ENCODE measurements around the gene NFIA.

The NFIA gene

DNA sequence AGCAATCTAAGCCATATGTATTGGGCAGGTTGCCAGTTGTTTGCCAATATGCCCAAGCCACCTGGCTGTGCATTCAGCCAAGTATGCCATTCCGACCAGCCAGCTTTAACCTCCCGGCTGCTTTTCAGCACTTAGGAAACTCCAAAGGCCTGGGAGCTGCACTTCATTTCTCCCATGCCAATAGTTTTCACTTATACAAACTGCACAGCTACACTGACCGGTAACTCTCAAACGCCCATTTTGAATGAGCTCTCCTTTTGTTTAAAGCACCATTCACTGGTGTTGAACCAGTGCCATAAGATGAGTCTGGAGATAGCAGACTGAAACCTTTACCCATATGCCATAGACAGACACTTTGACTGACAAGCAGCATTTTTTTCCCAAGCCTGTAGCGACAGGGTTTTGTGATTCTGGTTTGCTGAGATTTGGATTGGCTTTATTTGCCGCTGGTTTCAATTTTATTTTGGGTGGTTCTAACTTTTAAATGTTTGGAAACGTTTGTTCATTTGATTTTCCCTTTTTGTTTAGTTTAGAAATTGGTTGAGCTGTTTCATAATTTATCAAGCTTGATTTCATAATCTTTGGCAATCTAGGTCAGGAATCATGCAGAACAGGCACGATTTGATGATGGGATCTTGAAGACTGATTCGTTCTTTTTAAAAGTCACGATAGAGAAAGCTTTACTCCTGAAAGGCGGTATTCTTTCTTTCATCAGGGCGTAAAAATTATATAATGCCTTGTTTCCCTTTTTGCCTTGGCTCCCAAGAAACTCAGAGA lies 144.6 kb downstream of the NFIA start:
- no peak for DNase-seq

DNA sequence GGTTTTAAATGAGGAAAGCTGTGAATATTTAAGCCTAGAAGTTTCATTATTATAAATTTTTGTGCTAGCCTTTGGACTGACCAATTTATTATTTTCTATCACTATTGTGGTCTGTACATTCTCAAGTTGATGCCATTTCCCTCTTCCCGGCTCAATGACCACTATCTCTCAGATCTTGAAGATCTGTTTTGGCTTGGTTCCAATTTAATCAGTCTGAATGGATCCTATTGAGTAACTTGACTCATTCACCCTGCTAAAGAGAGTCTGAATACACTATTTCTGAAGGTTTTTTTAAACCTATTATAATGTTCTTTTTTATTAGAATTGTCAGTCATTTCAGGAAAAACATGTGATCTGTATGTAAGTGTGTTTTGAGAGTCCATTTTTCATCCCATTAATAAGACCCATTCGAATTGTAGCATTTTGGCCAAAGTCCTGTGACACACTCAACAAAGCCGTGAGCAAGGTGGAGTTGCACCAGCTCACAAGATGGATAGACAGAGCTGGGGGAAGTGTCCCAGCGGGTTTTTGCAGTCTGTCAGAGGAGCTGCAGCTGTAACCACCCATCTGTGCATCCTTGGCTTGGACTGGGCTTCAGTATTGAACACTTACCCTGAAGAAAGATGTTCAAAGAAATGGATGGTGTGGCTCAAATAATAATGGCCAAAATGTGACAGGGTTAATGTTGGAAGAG lies 145.6 kb downstream of the NFIA start:
- no peak for DNase-seq

DNA sequence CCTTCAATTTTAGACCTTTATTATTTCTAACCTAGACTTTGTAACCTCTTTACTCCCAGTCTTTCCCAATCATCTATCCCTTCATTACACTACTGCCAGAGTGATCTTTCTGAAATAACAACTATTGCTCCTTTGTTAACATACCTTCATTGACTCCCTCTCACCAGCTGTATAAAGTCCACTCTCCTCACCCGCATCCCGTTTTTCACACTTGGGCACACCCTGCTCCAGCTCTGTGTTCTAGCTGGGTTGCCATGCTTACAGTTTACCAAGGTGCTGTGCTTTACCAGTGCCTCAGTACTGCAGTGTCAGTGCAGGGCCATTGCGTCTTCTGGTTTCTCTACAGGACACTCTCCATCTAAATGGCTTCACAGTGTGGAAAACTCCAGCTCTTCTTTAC lies 148.2 kb downstream of the NFIA start:
- no peak for DNase-seq

DNA sequence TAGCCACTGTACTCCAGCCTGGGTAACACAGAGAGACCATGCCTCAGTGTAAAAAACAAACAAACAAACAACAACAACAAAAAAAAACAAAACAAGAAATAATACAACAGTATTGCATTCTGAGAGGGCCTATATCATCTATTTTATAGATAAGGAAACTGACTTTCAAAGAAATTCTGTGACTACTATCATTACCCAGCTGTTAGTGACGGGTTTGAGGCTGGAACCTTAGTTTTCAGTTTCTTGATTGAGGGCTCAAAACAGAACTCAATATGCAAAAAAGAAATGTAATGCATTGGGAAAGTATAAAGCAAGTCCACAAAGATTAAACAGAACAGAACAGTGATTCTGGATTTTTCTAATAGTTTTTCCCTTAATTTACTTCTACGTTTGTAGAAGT lies 149.4 kb downstream of the NFIA start:
- DNase-seq: no peak

DNA sequence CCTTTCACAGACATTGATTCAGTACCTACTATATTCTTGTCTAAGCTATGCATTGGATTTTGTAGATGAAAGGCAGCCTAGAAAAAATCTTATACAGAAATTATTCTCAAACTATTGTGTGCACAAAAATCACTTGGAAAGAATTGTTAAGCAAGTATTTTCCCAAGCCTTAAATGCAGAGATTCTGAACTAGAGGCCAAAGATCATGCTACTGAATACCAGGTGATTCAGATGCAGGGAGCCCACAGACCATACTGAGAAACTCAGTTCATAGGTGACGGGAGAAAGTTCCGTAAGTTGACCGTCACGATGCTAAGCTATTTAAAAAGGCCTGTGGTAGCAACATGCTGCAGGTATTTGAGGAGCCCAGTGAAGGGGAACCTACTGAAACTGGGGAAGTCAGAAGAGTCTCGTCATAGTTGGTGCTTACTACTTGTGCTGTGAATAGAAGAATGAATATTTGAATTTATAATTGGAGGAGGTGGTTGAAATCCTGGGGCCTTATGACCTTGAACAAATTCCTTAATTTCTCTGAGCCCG lies 150.8 kb downstream of the NFIA start:
- DNase-seq: no peak

DNA sequence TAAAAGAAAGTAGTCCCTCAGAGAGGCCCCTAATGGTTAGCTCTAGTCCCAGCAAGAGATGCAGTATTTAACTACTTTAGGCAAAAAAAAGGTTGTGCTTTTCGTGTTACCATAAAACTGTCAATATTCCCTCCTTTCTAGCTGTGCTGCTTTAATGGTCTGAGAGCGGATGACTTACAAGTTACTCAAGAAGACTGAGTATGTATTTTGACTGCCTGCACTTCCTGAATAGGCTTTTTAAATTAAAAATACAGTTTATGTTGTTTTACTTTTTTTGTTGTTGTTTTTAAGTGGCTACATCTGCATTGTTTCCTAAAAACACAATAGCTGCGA lies 152.2 kb downstream of the NFIA start:
- DNase-seq: no peak

DNA sequence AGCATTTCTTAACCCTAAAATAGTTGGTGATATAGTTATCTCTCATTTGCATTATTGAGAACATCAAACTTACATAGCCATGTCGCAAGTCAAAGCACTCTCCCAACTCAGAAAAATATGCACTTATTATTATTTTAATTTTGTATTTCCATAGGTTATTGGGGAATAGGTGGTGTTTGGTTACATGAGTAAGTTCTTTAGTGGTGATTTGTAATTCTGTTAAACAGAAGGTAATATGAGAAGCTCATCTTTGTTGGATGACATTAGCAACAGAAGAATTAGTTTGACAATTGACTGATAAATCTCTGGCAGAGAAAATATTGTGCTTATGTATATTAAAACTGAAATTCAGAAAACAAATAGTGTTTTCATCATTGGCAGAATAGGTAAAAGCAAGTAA lies 154.8 kb downstream of the NFIA start:
- no peak for DNase-seq

DNA sequence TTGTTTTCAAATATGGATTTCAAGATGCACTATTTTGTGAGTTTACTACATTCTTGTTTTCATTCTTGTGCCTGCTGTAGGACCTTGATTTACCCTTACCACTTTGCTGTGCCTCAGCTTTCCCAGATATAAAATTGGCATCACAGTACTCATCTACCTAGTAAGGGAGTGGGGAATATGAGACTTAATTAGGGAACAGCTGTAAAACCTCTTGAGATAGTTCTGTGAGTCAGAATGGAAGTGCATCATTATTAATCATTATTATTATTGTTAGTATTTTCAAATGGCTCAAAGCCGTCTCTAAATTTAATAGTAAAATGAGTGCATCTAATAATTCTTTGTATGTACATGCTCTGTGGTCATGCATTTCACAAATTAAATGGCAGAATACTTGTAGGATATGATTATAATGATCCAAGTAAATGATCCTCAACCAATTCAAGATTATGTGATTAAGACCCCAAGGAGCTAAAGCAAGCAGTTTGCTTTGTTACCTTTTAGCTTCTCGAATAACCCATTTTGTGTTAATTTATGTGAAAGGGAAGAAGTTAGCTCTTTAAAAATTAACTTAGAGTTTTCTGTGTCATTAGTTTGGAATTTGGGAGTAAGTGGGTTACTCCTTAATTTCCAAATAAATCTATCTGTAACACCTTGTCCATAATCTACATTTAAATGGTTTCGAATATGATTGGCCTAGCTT lies 155.4 kb downstream of the NFIA start:
- DNase-seq: no peak

DNA sequence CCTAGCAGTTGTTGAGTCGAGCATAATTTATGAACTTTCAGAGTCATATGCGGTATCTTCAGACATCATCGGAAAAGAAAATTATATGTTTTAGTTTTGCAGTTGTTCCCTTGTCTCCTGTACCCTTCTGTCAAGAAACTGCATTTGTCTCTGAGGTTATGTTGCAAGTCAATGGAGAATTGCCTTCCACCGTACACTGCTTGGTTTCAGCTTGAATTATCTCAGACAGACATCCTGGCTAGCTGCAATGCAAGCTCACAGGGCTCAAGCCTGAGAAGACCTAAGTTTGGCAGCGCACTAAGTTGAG lies 156.0 kb downstream of the NFIA start:
- DNase-seq: no peak

DNA sequence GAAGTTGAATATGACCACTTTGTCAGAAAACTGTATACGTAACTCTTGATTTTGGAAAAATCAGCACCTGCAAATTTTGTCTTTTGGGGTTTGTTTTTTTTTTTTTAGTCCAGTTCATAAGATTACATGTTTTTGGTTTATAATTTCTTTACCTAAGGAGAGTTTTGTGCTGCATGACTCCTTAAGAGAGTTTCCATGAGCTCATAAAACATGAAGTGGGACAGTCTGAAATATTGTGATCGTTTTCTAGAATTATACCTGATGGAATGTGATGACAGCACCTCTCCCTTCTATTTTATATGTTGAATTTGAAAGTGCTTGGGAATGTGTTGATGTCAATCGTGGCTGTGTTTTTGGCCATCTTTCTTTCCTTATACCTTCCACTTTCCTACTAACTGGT lies 158.5 kb downstream of the NFIA start:
- no peak for DNase-seq

DNA sequence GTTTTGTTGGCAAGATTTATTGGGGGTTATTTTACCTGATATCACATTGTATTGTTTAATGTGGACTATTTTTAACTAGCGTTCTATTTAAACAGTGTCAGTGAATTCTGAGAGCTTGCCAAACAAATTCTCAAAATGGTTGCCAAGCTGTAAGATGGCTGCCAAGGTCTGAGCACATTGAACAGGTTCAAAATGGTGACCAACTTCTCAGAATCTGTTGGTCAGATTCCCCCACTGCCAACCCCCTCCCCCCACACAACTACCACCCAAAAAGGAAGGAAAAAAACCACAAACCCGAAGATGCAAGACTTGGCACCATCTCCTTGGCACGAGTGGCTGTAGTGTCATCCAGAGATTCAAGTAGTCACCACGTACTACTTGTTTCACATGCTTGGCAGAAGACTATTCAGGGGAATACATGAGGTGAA lies 159.1 kb downstream of the NFIA start:
- no peak for DNase-seq

DNA sequence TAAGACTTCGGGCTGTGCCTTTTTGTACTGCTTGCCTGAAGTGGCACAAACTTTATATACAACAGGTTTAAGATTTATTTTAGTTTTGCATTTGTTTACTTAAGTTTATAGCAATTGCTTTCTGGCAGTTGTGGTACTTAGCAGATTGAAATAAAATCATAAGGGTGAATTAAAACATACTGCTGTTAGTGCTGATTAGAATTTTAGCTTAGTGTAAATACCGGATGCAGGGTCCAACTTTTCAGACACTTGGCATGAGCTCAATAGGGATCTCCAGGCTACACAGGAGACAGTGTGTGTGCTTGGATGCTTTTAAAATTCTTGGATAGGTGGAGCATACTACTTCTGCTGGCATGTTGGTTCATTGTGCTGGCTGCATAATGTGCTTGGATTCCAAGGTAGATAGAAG lies 159.6 kb downstream of the NFIA start:
- no peak for DNase-seq

DNA sequence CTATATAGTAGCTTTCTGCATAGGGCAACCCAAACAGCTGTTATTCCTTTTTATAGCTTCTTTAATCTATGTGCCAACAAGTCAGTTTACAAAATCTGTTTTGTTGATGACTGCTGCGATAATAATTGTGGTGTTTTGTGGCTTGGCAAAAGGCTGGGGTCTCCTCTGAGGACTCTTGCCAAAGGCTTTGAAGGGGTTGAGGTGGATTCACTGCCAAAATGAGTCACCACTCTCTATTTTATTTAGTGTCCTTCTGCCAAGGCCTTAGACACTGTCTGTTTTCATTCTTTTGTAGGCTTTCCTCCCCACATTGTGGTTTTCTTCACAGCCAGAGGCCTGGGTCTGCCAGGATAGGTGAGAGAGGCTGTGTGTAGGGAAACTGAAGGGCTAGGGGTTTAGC lies 161.8 kb downstream of the NFIA start:
- no peak for DNase-seq

DNA sequence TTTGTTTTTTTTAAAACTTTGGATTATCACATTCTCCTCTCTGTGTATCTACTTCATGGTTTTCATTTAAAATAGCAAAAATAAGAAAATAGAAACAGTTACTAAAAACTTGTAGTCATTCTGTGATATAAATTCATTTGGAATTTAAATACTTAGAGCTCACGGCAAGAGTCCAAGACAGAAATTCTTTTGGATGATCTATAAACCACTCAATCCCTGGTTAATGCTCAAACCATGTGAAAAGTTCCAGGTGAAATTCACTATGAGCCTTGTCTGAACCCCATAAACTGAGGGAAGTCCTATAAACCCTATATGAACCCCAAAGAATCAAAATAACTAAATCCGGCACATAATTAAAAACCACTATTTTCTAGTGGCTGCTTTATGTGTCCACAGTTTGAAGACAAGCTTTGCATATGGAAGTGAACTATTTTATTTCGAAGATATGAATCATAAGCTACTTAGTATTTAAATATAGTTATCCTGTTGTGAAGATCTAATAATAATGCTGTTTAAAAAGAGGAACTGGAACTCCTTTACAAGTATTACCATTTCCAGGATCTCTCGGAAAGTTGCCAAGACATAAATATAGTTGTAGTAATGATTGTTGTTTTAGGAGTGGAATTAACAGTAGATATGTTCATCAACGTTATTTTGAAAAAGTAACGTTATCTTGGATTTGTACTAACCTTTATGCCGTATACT lies 163.5 kb downstream of the NFIA start:
- no peak for DNase-seq

DNA sequence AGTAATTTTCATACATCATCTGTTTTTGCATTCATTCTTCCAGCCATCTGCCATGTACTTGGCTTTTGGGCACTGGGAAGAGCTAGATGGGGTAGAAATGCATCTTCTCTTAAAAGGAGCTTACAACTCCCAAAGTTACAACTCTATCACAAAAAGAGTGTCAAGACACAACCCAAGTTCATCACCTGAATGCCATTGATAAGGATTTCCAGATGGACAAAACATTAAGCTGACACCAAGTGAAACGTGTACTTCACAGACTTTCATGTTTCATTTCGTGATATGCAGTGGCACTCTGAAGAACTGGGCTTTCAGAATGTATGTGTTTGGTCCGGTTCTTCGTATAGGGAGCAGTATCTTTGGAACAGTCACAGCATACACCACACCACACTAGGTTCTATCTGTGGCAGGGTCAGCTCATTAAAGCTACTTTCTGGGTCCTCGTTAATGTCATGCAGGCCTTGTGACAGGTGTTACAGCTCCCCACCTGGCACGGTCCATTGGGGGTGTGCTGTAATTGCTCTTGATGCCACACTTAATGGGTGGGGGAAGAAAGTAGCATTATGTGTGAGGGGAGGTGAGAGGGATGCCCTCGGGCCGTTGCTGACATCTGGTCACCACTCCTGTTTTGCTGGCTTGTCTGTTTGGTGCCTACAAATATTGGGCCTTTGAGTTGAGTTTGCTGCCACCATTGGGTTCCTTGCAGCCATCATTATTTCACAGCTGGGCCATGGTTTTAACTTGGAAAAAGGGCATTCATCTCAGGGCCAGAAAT lies 164.9 kb downstream of the NFIA start:
- DNase-seq: no peak

DNA sequence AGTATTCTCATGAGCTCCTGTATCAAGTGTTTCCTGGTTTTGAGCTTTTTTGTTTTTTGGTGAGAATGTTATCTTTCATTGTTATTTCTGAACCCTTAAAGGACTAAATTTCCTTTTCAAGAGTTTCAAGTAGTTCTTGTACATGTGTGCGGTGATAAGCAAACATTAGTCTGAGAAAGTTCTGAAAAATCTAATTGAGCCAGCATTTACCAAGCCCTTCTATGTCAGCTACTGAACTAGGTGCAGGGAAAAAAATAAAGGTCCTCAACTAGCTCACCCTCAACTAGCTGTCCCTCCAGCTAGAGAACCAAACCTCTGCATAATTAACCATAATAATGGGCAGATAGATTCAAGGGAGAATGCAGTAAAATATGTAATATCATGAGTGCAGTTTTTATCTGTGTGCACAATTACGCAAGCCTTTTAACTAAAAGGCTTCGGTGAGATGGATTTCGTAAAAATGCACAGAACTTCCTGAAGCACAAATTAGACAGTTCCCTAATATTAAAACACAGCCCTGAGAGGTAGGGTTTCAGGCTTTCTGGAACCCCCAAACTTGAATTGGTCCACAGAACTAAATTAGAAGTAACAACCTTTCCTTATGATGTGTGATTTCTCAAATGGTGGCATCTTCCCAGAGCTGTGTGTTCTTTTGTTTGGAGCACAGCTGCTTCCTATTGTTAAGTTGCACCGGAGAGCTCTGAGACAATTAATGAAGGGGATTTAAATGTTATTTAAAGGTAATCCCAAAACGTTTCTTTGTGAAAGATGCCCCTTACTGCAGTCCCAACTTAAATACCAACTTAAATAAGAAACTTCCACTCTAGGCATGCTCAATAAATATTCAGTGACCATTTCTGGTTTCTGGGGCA lies 165.8 kb downstream of the NFIA start:
- DNase-seq: no peak

DNA sequence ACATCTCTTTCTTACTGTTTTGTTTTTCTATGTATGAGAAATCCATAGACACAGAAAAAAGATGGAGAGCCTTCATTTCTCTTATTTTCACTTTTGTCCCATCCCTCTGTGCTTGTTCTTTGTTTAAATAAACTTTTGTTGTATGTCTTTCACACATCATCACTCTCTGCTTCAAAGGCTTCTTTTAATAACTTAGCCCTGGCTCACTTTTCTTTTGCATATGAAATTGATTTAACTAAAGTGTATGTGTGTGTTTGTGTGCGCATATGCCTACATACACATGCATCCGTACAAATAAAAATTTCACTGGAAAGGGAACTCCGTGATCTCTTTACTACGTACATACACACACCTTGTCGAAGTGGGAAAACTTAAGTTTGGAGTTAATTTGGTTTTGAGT lies 168.6 kb downstream of the NFIA start:
- DNase-seq: no peak

DNA sequence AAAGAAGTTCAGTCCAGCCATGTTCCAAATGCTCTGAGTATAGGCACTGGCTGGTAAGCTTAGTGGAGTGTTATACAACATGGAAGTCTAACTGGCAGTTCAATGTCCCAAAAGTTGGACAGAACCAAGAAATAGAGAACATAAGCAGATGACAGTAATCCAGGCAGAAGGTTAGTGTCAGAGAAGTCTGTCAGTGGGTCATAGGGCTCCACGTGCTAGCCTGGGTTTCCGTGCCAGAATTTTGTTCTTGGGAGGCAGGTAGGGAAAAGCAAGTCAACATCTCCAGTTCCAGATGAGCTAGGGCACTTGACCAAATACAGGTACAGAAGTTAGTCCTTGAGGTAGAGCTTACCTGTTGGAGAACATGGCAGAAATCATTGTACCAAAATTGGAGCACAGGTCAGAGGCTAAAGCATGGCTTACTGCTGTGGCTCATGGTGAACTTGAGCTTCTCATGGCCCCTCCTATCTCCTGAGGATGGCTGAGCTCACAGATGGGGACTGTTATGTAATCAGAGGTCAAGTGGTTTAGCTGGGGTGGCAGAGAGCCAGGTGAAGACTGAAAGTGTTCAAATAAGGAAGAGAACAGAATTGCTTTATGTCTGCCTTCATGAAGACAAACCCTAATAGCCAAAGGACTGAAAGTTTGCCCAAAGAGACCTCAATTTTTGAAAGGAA lies 170.8 kb downstream of the NFIA start:
- DNase-seq: no peak

DNA sequence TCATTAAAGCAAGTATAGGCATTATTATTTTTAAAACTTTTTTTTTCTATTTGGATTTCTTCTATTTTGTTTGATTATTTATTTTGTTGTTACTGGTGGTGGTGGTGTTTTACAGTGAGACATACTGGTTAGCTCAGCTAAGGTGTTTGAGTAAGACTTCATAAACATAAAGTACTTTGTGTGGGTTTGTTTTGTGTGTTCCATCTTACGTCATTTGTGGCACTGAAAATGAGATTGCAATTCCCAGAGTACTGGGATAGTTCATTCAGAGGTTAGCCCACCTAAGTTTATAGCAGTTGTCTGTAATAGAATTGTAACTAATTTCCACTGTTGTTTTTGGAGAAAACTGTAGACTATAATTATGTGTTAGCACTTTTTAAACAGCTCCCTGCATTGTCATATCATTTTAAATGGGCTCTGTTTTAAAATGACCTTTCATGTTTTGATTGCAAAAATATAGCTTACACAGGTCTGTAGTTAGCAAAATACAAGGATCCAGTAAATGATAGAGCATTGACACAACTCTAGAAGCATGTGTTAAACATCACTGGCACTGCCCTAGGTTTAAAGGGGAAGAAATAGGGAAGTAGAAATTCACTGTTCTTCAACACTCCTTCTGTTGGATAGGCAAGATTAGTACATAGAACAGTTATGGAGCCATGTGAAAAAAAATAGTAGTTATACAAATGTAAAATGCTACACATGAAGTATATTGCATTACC lies 171.7 kb downstream of the NFIA start:
- no peak for DNase-seq
